Measurements from ENCODE around the gene HNRNPUL2.

The HNRNPUL2 gene

DNA sequence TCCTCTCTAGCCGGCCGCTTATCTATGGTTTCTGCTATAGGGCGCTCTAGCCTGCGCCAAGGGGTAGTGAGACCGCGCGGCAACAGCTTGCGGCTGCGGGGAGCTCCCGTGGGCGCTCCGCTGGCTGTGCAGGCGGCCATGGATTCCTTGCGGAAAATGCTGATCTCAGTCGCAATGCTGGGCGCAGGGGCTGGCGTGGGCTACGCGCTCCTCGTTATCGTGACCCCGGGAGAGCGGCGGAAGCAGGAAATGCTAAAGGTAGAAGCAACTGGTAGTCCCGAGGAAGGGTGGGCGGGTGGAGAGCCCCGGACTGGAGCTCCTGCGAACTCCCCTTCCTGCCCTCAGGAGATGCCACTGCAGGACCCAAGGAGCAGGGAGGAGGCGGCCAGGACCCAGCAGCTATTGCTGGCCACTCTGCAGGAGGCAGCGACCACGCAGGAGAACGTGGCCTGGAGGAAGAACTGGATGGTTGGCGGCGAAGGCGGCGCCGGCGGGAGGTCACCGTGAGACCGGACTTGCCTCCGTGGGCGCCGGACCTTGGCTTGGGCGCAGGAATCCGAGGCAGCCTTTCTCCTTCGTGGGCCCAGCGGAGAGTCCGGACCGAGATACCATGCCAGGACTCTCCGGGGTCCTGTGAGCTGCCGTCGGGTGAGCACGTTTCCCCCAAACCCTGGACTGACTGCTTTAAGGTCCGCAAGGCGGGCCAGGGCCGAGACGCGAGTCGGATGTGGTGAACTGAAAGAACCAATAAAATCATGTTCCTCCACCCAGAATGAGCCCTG lies 55.5 kb downstream of the HNRNPUL2 start, which contains the start of the genes LBHD1 and UQCC3:
TSS of gene LBHD1 (minus strand) at position 660 of the 782 bp plus-strand sequence. CDS start 2,236 bp downstream, outside the sequence.
TSS of gene UQCC3 (plus strand) at position 66 of the 782 bp plus-strand sequence. CDS start at position 139, 73 bp downstream.
- TF ChIP-seq, protein P1, sequence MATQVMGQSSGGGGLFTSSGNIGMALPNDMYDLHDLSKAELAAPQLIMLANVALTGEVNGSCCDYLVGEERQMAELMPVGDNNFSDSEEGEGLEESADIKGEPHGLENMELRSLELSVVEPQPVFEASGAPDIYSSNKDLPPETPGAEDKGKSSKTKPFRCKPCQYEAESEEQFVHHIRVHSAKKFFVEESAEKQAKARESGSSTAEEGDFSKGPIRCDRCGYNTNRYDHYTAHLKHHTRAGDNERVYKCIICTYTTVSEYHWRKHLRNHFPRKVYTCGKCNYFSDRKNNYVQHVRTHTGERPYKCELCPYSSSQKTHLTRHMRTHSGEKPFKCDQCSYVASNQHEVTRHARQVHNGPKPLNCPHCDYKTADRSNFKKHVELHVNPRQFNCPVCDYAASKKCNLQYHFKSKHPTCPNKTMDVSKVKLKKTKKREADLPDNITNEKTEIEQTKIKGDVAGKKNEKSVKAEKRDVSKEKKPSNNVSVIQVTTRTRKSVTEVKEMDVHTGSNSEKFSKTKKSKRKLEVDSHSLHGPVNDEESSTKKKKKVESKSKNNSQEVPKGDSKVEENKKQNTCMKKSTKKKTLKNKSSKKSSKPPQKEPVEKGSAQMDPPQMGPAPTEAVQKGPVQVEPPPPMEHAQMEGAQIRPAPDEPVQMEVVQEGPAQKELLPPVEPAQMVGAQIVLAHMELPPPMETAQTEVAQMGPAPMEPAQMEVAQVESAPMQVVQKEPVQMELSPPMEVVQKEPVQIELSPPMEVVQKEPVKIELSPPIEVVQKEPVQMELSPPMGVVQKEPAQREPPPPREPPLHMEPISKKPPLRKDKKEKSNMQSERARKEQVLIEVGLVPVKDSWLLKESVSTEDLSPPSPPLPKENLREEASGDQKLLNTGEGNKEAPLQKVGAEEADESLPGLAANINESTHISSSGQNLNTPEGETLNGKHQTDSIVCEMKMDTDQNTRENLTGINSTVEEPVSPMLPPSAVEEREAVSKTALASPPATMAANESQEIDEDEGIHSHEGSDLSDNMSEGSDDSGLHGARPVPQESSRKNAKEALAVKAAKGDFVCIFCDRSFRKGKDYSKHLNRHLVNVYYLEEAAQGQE (IDR thresholded peaks at IDR 0.05; ENCODE audit: insufficient read depth in 1 of 2, low read depth in 2 of 2, low read length in 2 of 2): peak in 1 of 2 experiments; percentile 59; a peak in 1 of 4 replicates
- TF ChIP-seq SIN3A (IDR thresholded peaks at IDR 0.05; ENCODE audit: borderline replicate concordance, insufficient read depth, low read length) (peak; percentile 69; the same call in 1 of the 2 replicates), FOXP2 (optimal IDR thresholded peaks at IDR 0.05; ENCODE audit: borderline replicate concordance, extremely low read depth, extremely low read length, insufficient read depth) (no peak), TAF1 (IDR thresholded peaks at IDR 0.05; ENCODE audit: borderline replicate concordance, insufficient read depth, low read length) (peak; percentile 92), POLR2AphosphoS5 (IDR thresholded peaks at IDR 0.05; ENCODE audit: low read depth, low read length) (peak; percentile 84)

DNA sequence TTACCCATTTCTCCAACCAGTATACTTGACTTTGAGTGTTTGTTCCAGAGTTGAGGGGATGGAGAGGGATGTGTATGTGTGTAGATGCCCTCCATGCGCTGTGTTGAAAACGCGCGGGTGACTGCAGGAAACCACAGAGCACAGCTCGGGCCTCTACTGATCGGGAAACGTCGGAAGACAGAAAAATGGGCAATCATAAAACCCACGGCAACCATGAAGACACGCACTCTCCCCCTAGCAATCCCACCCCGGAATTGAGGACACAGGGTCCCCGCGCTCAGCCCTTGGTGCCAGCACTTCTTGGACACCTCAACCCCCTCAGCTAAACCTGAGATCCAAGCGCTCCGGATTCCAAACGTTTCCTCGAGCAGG lies 56.0 kb downstream of the HNRNPUL2 start:
- TF ChIP-seq, protein P1 (IDR thresholded peaks at IDR 0.05; ENCODE audit: insufficient read depth in 1 of 2, low read depth in 2 of 2, low read length in 2 of 2): no peak
- TF ChIP-seq POLR2AphosphoS5 (IDR thresholded peaks at IDR 0.05; ENCODE audit: low read depth, low read length): no peak
- no peak for TF ChIP-seq TAF1 (IDR thresholded peaks at IDR 0.05; ENCODE audit: borderline replicate concordance, insufficient read depth, low read length)
- no peak for TF ChIP-seq SIN3A (IDR thresholded peaks at IDR 0.05; ENCODE audit: borderline replicate concordance, insufficient read depth, low read length)
- no peak for TF ChIP-seq FOXP2 (optimal IDR thresholded peaks at IDR 0.05; ENCODE audit: borderline replicate concordance, extremely low read depth, extremely low read length, insufficient read depth)

DNA sequence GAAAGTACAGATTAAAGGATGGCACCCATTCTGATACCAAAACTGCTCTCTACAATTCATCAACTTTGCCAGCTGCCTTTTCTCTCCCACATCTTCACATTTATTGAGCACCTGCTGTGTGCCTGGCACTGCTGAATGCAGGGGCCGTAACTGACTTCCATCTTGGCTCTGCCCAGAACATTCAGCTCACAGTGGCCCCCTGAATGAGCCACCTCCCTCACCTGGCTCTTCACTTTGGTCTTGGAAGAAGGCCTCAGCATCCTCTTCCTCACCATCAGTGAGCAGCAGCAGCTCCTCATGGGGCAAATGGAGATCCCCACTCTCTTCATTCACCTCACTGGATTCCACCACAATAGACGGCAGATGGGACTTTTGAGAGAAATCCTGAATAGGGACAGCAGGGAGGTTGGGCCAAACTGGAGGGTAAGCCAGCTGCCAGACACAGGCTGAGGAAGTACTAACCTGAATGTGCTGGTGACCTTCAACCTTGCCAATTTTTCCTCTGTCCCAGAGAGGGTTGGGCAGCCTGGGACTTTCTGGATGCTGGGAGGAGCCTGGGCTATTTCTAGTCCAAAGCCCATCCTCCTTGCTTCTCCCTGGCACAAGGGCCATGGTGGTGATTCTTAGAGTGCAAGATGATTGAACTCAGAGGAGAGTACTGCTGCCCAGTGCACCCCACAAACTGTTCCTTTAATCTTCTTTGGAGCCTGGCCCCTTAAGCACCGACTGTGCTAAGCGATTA lies 57.7 kb downstream of the HNRNPUL2 start:
- TF ChIP-seq FOXP2 (optimal IDR thresholded peaks at IDR 0.05; ENCODE audit: borderline replicate concordance, extremely low read depth, extremely low read length, insufficient read depth): no peak
- TF ChIP-seq, protein P1 (IDR thresholded peaks at IDR 0.05; ENCODE audit: insufficient read depth in 1 of 2, low read depth in 2 of 2, low read length in 2 of 2): no peak
- no peak for TF ChIP-seq POLR2AphosphoS5 (IDR thresholded peaks at IDR 0.05; ENCODE audit: low read depth, low read length)
- TF ChIP-seq SIN3A (IDR thresholded peaks at IDR 0.05; ENCODE audit: borderline replicate concordance, insufficient read depth, low read length): no peak
- no peak for TF ChIP-seq TAF1 (IDR thresholded peaks at IDR 0.05; ENCODE audit: borderline replicate concordance, insufficient read depth, low read length)

DNA sequence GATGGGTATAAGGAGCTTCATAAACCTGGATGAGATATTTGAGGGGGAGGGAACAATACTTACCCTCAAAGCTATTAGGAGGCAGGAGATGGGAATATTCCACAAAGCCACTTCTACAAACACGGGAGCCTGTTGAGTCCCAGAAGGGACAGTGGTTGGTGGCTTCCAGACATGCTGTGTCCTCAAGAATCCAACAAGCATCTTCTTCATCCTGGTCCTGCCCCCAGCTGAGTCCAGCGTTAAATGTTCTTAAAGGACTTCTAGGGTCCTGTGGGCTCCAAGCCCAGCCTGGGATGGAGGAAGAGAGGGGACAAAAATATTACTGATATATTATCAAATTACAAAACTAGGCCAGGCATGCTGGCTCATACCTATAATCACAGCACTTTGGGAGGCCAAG lies 59.8 kb downstream of the HNRNPUL2 start:
- TF ChIP-seq FOXP2 (optimal IDR thresholded peaks at IDR 0.05; ENCODE audit: borderline replicate concordance, extremely low read depth, extremely low read length, insufficient read depth) (no peak), POLR2AphosphoS5 (IDR thresholded peaks at IDR 0.05; ENCODE audit: low read depth, low read length) (no peak), SIN3A (IDR thresholded peaks at IDR 0.05; ENCODE audit: borderline replicate concordance, insufficient read depth, low read length) (0 out of 2 replicates have a peak, but pooled peaks have one; percentile 55)

DNA sequence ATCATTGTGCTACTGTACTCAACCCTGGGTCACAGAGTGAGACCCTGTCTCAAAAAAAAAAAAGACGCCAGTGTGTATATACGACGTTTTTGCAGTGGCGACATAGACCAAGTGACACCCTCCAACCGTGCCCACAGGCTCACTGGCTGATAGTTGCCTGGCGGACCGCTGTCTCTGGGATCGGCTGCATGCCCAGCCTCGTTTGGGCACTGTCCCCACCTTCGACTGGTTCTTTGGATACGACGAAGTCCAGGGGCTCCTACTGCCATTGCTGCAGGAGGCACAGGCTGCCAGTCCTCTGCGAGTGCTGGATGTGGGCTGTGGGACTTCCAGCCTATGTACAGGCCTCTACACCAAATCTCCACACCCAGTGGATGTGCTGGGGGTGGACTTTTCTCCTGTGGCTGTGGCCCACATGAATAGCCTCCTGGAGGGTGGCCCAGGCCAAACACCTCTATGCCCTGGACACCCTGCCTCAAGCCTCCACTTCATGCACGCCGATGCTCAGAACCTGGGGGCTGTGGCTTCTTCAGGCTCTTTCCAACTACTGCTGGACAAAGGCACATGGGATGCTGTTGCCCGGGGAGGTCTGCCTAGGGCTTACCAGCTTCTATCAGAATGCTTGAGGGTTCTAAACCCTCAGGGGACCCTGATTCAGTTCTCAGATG lies 60.9 kb downstream of the HNRNPUL2 start:
- TF ChIP-seq POLR2AphosphoS5 (IDR thresholded peaks at IDR 0.05; ENCODE audit: low read depth, low read length) (peak; percentile 66; the same call in 1 of the 2 replicates), FOXP2 (optimal IDR thresholded peaks at IDR 0.05; ENCODE audit: borderline replicate concordance, extremely low read depth, extremely low read length, insufficient read depth) (peak; percentile 36), TAF1 (IDR thresholded peaks at IDR 0.05; ENCODE audit: borderline replicate concordance, insufficient read depth, low read length) (no peak), SIN3A (IDR thresholded peaks at IDR 0.05; ENCODE audit: borderline replicate concordance, insufficient read depth, low read length) (peak; percentile 62; the same call in 1 of the 2 replicates)
- TF ChIP-seq, protein P1 (IDR thresholded peaks at IDR 0.05; ENCODE audit: insufficient read depth in 1 of 2, low read depth in 2 of 2, low read length in 2 of 2): no peak

All from PFSK-1 (cell line).